H7 (cell line): ENCODE measurements around the gene CLASP1. TPM values are rescaled to one million over a fixed set of nuclear protein-coding genes. Genes with fewer than 3 reads are reported as not detected.

Source experiments
- DNase-seq: peaks from one replicate; pipeline ENCODE4 v3.0.0; 2012
- H3K27me3 ChIP-seq: 2 replicates; pipeline ENCODE4 v1.6.0; 2011; ENCODE audit warnings: mild to moderate bottlenecking, low read length; ENCODE audit not compliant: control insufficient read depth, insufficient read depth
- H3K36me3 ChIP-seq: replicated peaks from 2 replicates; pipeline ENCODE4 v1.5.1; 2011; ENCODE audit warnings: low read length; ENCODE audit not compliant: control insufficient read depth, insufficient read depth
- H3K4me3 ChIP-seq: 2 replicates; pipeline ENCODE4 v1.5.1; 2011; ENCODE audit warnings: low read depth, mild to moderate bottlenecking, control low read depth, low read length, moderate library complexity; ENCODE audit not compliant: insufficient read depth
- total RNA-seq: library from RNA; depleted of rRNA; stranded (reverse); fragments of >200 nt; shearing (Covaris generic); gene quantifications from 2 replicates; pipeline ENCODE4 v1.2.3, GENCODE V29; 2014

Gene CLASP1
- total RNA-seq, 1 experiment from 2014 or later, result 22.9 TPM

GRCh38 chr2:121595012-121595891 lies 54.0 kb downstream of the CLASP1 start:
- no peaks in the 10 kb centered on the region for H3K36me3 ChIP-seq
- no peaks in the 10 kb centered on the region for H3K27me3 ChIP-seq
- DNase-seq, result no peak
- no peak overlapping the region for H3K4me3 ChIP-seq

GRCh38 chr2:121591199-121591598 lies 58.1 kb downstream of the CLASP1 start:
- H3K27me3 ChIP-seq, result no peaks in the 10 kb centered on the region
- H3K36me3 ChIP-seq, result no peaks in the 10 kb centered on the region
- no peak for DNase-seq
- H3K4me3 ChIP-seq, result no peak overlapping the region

GRCh38 chr2:121588357-121588756 lies 60.9 kb downstream of the CLASP1 start:
- no peaks in the 10 kb centered on the region for H3K27me3 ChIP-seq
- H3K4me3 ChIP-seq, result no peak overlapping the region
- H3K36me3 ChIP-seq, result no peaks in the 10 kb centered on the region
- DNase-seq, result no peak

DNA sequence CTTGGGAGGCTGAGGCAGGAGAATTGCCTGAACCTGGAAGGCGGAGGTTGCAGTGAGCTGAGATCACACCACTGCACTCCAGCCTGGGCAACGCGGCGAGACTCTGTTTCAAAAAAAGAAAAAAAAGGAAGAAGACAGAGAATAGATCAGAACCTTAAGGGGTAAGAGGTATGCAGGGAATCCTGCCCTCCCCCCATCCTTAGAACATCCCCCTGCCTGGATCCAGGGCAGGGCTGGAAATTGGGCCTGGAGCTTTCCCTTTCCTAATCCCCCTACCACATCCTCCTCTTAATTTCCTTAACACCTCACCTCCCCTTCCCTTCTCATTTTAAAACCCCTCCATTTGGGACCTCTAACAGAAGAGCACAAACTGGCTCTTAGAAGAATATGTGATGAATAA lies 62.1 kb downstream of the CLASP1 start:
- no peak overlapping the region for H3K4me3 ChIP-seq
- H3K27me3 ChIP-seq, result no peaks in the 10 kb centered on the region
- no peaks in the 10 kb centered on the region for H3K36me3 ChIP-seq
- no peak for DNase-seq

GRCh38 chr2:121584741-121585140 lies 64.5 kb downstream of the CLASP1 start:
- no peak for DNase-seq
- Histone ChIP-seq H3K27me3 (no peaks in the 10 kb centered on the region), H3K36me3 (no peaks in the 10 kb centered on the region), H3K4me3 (no peak overlapping the region)

GRCh38 chr2:121583555-121583954 lies 65.7 kb downstream of the CLASP1 start:
- Histone ChIP-seq H3K36me3 (no peaks in the 10 kb centered on the region), H3K4me3 (no peak overlapping the region)

GRCh38 chr2:121582272-121582671 lies 67.0 kb downstream of the CLASP1 start:
- no peaks in the 10 kb centered on the region for H3K36me3 ChIP-seq
- no peak for DNase-seq
- no peaks in the 10 kb centered on the region for H3K27me3 ChIP-seq
- H3K4me3 ChIP-seq, result no peak overlapping the region

More at GRCh38 chr2:121583555-121583954, 65.7 kb downstream of the CLASP1 start:
- DNase-seq, result no peak
- H3K27me3 ChIP-seq, result no peaks in the 10 kb centered on the region

DNA sequence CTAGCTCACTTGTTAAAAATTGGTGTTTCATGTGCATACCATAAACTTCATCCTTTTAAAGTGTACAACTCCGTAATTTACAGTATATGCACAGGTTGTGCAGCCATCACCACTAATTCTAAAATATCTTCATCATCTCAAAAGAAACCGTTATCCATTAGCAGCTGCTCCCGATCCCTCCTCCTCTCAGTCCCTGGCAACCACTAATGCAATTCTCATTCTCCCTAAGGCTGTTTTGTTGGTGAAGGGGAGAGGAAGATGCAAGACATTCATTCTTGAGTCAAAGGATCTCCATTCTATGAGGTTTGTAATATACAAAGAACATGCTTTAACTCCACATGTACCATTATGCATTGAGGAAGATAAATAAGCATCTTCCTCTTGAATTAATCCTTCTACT lies 70.0 kb downstream of the CLASP1 start:
- no peak overlapping the region for H3K4me3 ChIP-seq

DNA sequence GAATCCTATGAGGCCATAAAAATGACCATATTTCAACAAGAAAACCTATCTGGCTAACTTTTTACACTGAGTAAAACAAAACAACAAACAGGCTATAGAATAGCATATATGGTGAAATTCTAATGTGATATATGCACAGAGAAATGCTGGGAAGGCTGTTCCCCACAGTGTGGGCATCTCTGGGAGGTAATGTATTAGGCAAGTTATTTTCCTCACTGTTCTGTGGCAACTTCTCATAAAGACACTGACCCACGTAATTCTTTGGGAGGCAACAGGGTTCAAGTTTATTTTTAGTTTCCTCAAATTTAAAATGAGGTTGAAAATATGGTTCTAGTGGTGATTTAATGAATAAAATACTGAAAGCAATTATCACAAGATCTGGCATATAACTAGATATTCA lies 71.9 kb downstream of the CLASP1 start:
- Histone ChIP-seq H3K4me3 (no peak overlapping the region), H3K36me3 (no peaks in the 10 kb centered on the region), H3K27me3 (no peaks in the 10 kb centered on the region)
- DNase-seq, result no peak

More for the DNA sequence above, 70.0 kb downstream of the CLASP1 start:
- no peaks in the 10 kb centered on the region for H3K36me3 ChIP-seq
- no peak for DNase-seq
- H3K27me3 ChIP-seq, result no peaks in the 10 kb centered on the region

GRCh38 chr2:121576263-121576662 lies 73.0 kb downstream of the CLASP1 start:
- no peak overlapping the region for H3K4me3 ChIP-seq

GRCh38 chr2:121575800-121576199 lies 73.5 kb downstream of the CLASP1 start:
- no peak for DNase-seq
- no peaks in the 10 kb centered on the region for H3K27me3 ChIP-seq
- no peak overlapping the region for H3K4me3 ChIP-seq
- no peaks in the 10 kb centered on the region for H3K36me3 ChIP-seq

More at GRCh38 chr2:121576263-121576662, 73.0 kb downstream of the CLASP1 start:
- no peak for DNase-seq
- H3K36me3 ChIP-seq, result no peaks in the 10 kb centered on the region
- no peaks in the 10 kb centered on the region for H3K27me3 ChIP-seq

GRCh38 chr2:121570667-121571055 lies 78.6 kb downstream of the CLASP1 start:
- no peak for DNase-seq
- Histone ChIP-seq H3K36me3 (no peaks in the 10 kb centered on the region), H3K4me3 (no peak overlapping the region), H3K27me3 (no peaks in the 10 kb centered on the region)

DNA sequence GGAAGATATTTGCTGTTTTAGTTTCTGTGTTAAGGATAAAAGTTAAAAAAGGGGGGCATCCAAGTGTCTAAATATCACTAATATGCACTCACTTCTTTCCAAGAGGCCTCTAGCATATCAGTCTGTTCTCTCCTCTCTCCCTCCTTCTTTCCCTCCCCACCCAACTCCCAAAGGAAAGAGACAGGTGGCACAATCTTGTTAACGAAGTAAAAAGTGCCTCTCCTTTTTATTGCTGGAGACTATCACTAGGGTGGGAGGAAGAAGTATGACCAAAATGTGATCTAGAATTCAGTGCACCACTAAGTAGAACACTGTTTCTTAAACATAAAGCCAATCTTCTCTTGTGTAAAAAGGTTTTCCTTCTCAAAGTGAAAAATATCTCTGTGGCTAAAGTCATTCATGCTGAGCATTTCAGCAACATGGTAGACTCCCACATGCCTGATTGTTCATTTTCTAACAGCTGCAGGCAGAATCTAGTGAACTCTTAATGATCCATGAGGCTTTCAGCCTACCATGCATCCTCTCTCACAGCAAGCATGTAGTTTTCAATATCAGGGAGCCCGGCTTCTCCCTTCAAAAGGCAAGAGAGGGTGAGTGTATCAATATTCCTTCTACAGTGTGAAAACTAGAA lies 79.1 kb downstream of the CLASP1 start:
- Histone ChIP-seq H3K27me3 (no peaks in the 10 kb centered on the region), H3K4me3 (no peak overlapping the region), H3K36me3 (no peaks in the 10 kb centered on the region)
- no peak for DNase-seq

DNA sequence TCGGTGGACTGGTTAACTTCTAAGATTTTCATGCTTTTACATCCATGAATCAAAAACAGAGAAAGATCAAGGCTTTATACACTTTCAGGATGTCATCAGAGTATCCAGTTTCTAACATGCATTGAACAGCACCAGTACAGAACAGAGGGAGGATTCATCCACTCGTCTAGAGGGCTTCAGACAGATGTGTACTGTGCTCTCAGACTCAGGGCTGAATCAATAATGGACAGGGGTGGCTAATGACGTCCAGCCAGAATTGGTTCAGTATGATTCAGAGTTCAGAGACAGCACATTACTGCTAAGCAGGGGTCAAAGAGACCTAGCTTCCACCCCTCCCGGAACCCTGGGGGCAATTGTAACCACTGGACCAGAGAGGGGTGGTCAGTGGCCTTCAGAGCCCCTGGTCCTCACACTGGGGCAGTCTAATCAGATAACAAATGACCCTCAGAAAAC lies 81.3 kb downstream of the CLASP1 start:
- no peaks in the 10 kb centered on the region for H3K27me3 ChIP-seq
- no peaks in the 10 kb centered on the region for H3K36me3 ChIP-seq
- DNase-seq, result no peak
- H3K4me3 ChIP-seq, result no peak overlapping the region

GRCh38 chr2:121567452-121567851 lies 81.8 kb downstream of the CLASP1 start:
- Histone ChIP-seq H3K36me3 (no peaks in the 10 kb centered on the region), H3K4me3 (no peak overlapping the region), H3K27me3 (no peaks in the 10 kb centered on the region)
- no peak for DNase-seq
